ENCODE data around the gene RWDD3.

Gene RWDD3

GRCh38 chr1:95259245-95259644, 25.2 kb downstream of the RWDD3 start:
- TF ChIP-seq, protein P1, sequence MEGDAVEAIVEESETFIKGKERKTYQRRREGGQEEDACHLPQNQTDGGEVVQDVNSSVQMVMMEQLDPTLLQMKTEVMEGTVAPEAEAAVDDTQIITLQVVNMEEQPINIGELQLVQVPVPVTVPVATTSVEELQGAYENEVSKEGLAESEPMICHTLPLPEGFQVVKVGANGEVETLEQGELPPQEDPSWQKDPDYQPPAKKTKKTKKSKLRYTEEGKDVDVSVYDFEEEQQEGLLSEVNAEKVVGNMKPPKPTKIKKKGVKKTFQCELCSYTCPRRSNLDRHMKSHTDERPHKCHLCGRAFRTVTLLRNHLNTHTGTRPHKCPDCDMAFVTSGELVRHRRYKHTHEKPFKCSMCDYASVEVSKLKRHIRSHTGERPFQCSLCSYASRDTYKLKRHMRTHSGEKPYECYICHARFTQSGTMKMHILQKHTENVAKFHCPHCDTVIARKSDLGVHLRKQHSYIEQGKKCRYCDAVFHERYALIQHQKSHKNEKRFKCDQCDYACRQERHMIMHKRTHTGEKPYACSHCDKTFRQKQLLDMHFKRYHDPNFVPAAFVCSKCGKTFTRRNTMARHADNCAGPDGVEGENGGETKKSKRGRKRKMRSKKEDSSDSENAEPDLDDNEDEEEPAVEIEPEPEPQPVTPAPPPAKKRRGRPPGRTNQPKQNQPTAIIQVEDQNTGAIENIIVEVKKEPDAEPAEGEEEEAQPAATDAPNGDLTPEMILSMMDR (conservative IDR thresholded peaks at IDR 0.05): no peak

GRCh38 chr1:95262913-95263312, 28.9 kb downstream of the RWDD3 start:
- no peak overlapping the region for H3K27ac ChIP-seq
- TF ChIP-seq, protein P1 (conservative IDR thresholded peaks at IDR 0.05): no peak

More at GRCh38 chr1:95259245-95259644, 25.2 kb downstream of the RWDD3 start:
- no peak overlapping the region for H3K27ac ChIP-seq

- TF ChIP-seq, protein P1 (conservative IDR thresholded peaks at IDR 0.05): no peak
- H3K27ac ChIP-seq: no peak overlapping the region
Observed at GRCh38 chr1:95263450-95263849, 29.4 kb downstream of the RWDD3 start.

DNA sequence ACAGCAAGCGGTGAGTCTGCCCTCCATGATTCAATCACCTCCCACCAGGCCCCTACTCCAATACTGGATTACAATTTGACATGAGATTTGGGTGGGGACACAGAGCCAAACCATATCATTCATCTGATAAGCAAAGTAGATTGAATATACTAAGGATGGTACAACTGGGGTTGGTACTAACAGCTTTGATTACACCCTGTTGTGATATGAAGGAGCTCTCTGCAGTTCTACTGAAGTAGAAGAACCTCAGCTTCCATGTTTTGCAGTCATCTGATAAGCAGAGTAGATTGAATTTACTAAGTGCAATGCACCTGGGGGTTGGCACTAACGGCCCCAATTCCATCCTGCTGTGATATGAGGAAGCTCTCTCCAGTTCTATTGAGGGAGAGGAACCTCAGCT, 31.1 kb downstream of the RWDD3 start:
- no peak overlapping the region for H3K27ac ChIP-seq
- TF ChIP-seq, protein P1 (conservative IDR thresholded peaks at IDR 0.05): no peak

DNA sequence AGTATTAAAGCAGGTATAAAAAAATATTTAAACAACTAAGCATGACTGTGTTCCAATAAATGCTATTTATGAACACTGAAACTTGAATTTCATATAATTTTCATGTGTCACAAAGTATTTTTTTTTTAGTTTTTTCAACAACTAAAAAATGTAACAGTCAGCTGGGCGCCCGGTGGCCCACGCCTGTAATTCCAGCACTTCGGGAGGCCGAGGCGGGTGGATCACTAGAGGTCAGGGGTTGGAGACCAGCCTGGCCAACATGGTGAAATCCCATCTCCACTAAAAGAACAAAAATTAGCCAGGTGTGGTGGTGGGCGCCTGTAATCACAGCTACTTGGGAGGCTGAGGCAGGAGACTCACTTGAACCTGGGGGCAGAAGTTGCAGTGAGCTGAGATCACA, 42.4 kb downstream of the RWDD3 start:
- TF ChIP-seq, protein P1 (conservative IDR thresholded peaks at IDR 0.05): no peak
- no peak overlapping the region for H3K27ac ChIP-seq

DNA sequence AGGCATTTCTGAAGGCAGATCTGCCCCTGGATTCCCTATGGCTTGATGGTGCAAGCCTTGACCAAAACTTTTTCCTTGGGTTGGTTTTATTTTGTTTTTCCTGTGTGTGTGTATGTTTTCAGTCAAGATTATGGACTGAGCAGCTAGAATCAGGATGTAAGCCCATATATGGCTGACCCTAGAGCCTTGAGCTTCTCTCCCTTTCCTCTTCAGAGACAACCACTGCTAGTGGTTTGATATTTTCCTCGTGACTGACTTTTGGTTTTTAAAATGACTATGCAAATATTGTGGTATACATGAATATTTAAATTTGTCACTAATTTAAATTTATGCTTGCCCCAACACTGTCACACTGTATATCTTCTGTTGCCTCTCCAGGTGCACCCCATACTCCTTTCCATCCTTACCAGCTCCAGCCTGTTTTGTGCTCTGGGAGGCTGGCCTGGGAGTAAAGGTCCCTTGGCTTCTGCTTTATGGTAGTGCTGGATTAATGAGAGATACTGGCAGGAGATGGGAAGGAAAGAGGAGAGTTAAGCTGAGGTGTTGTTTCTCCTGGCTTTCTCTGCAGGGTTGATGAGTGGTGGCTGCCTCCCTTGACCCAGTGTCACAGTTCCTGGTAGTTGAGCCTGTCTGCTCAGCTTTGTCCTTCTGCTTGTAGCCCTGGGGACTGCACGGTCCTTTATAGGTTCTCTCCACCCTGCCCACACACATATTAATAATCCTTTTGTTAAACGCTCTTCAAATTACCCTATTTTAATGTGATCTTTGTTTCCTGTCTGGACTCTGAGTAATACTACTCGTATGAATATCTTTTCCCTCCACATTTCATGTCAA, 44.4 kb downstream of the RWDD3 start:
- no peak overlapping the region for H3K27ac ChIP-seq
- TF ChIP-seq, protein P1 (conservative IDR thresholded peaks at IDR 0.05): no peak

- TF ChIP-seq, protein P1 (conservative IDR thresholded peaks at IDR 0.05): no peak
- no peak overlapping the region for H3K27ac ChIP-seq
Observed at GRCh38 chr1:95281781-95282517, 47.9 kb downstream of the RWDD3 start.

Measured in VCaP (cell line).